Large intestine (tissue), 3 donors: Measurements from ENCODE around the gene OCA2. TPM values are rescaled to one million over a fixed set of nuclear protein-coding genes. Genes with fewer than 3 reads are reported as not detected.
A peak's percentile ranks its signal among the peaks of the same experiment; 100 is the strongest.

Source experiments
- DNase-seq, 2 donors: peaks; one replicate each; pipeline versions ENCODE4 v3.0.0 to v3.0.0-alpha.2; 2013
- H3K27ac ChIP-seq: one replicate; pipeline ENCODE4 v1.5.1; 2013; ENCODE audit warnings: low read length
- H3K27me3 ChIP-seq: 2 replicates; pipeline ENCODE4 v1.6.1; 2013; ENCODE audit warnings: low read length; ENCODE audit not compliant: control insufficient read depth, insufficient read depth
- H3K36me3 ChIP-seq: 2 replicates; pipeline ENCODE4 v1.6.1; 2013; ENCODE audit warnings: low read length; ENCODE audit not compliant: control insufficient read depth, insufficient read depth
- H3K4me1 ChIP-seq: one replicate; pipeline ENCODE4 v1.6.1; 2013; ENCODE audit warnings: low read length; ENCODE audit not compliant: control insufficient read depth, insufficient read depth
- H3K4me3 ChIP-seq: one replicate; pipeline ENCODE4 v1.5.1; 2013; ENCODE audit warnings: low read length
- H3K9me3 ChIP-seq: one replicate; pipeline ENCODE4 v1.6.1; 2013; ENCODE audit warnings: mild to moderate bottlenecking, low read depth, low read length, moderate library complexity; ENCODE audit not compliant: control insufficient read depth
- WGBS: methylation state at CpG from one replicate; pipeline ENCODE4 v1.1.5; 2013; ENCODE audit warnings: low lambda C conversion rate; ENCODE audit not compliant: insufficient coverage; 5-methylcytosine and 5-hydroxymethylcytosine counted together
- polyA plus RNA-seq: library from polyadenylated mRNA; unstranded; fragments of 120-200 nt; gene quantifications from one replicate; pipeline ENCODE4 v1.2.1, GENCODE V29; 2013

Gene OCA2
- polyA plus RNA-seq, 1 donor: 6.5 TPM

GRCh38 chr15:27873039-27873438, 226.1 kb downstream of the OCA2 start:
- no peak overlapping the region for H3K27ac ChIP-seq
- H3K4me1 ChIP-seq: no peaks in the 10 kb centered on the region
- H3K27me3 ChIP-seq: no peaks in the 10 kb centered on the region
- H3K4me3 ChIP-seq: no peak overlapping the region
- WGBS: 100% methylated on average over 1 of the region's 7 CpGs
- no peak for DNase-seq
- no peaks in the 10 kb centered on the region for H3K36me3 ChIP-seq
- H3K9me3 ChIP-seq: no peaks in the 10 kb centered on the region

DNA sequence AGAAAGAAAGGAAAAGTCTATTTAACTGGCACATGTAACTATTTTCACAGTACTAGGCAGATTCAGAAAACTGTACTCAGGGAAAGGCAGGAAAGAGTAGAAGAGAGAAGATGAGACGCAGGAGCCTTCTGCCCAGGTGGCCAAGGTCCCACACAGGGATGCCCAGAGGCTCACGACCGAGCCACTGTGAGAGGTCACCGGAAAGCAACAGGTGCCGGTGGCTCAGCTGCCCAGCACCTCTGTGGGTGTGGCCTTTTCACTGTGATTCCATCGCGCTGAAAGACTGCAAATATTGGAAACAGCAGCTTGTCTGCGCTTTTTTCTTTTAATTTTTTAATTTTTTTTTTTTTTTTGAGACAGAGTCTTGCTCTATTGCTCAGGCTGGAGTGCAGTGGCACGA, 226.8 kb downstream of the OCA2 start:
- Histone ChIP-seq H3K27me3 (no peaks in the 10 kb centered on the region), H3K27ac (no peak overlapping the region), H3K36me3 (no peaks in the 10 kb centered on the region), H3K4me3 (no peak overlapping the region), H3K4me1 (no peaks in the 10 kb centered on the region), H3K9me3 (no peaks in the 10 kb centered on the region)
- 100% methylated on average over 3 of the region's 9 CpGs for WGBS
- no peak for DNase-seq

GRCh38 chr15:27871902-27872260, 227.2 kb downstream of the OCA2 start:
- Histone ChIP-seq H3K27ac (no peak overlapping the region), H3K36me3 (no peaks in the 10 kb centered on the region), H3K4me1 (no peaks in the 10 kb centered on the region), H3K27me3 (no peaks in the 10 kb centered on the region), H3K4me3 (no peak overlapping the region), H3K9me3 (no peaks in the 10 kb centered on the region)
- DNase-seq: no peak
- 75% methylated on average over 2 of the region's 5 CpGs for WGBS

GRCh38 chr15:27871078-27871901, 227.8 kb downstream of the OCA2 start:
- no peaks in the 10 kb centered on the region for H3K27me3 ChIP-seq
- H3K4me3 ChIP-seq: no peak overlapping the region
- no CpG with 5 or more reads among the region's 16 CpGs for WGBS
- H3K36me3 ChIP-seq: no peaks in the 10 kb centered on the region
- no peaks in the 10 kb centered on the region for H3K9me3 ChIP-seq
- no peaks in the 10 kb centered on the region for H3K4me1 ChIP-seq
- no peak for DNase-seq
- no peak overlapping the region for H3K27ac ChIP-seq

DNA sequence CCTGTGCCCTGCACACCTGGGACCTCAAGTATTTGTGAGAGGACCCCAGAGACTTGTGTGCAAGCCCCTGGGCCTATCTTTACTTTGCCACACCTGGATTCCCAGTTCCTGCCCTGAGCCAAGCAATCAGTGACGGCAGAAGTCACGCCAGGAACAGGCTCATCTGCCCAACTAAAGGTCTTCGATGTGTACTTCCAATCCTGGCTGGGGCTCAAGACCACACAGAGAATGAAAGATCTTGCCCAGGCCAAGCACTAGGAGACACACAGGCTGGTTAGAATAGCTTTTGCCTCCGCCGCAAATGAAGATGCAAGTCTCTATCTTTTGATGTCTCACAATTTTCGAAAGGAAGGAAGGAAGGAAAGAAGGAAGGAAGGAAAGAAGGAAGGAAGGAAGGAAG, 228.8 kb downstream of the OCA2 start:
- no peak for DNase-seq
- Histone ChIP-seq H3K27ac (no peak overlapping the region), H3K9me3 (no peaks in the 10 kb centered on the region), H3K4me1 (no peaks in the 10 kb centered on the region), H3K36me3 (no peaks in the 10 kb centered on the region), H3K27me3 (no peaks in the 10 kb centered on the region), H3K4me3 (no peak overlapping the region)
- 95% methylated on average over 3 of the region's 6 CpGs for WGBS

DNA sequence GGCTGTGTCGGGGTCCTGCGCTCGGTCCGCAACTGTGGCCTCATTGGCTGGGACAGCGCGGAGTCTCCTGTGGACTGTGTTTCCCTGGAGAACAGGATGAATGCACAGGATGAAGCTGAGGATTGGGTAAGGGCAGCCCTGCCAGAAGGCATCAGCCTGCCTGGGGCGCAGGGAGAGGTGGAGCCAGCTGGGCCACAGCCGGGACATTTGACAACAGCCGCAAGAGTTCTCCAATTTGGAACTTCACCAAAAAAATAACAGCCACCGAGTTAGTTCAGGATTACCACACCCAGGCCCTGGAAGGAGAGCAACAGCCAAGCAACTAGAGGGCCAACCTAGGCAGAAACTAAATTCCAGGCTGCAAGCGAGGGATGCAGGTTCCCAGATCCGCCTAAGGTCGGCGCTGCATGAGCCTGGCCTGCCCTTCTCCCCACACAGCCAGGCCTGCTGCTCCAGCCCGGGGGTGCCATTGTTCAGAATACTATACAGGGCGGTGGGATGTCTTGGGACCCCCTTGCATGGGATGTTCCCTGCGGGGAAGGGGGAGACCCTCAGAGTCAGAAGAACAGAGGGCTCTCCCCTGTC, 229.3 kb downstream of the OCA2 start:
- Histone ChIP-seq H3K36me3 (no peaks in the 10 kb centered on the region), H3K4me1 (no peaks in the 10 kb centered on the region), H3K27me3 (no peaks in the 10 kb centered on the region), H3K27ac (no peak overlapping the region), H3K9me3 (no peaks in the 10 kb centered on the region), H3K4me3 (no peak overlapping the region)
- WGBS: no CpG with 5 or more reads among the region's 17 CpGs
- no peak for DNase-seq

- no peak for DNase-seq
- no peak overlapping the region for H3K27ac ChIP-seq
- no peaks in the 10 kb centered on the region for H3K36me3 ChIP-seq
- H3K27me3 ChIP-seq: no peaks in the 10 kb centered on the region
- H3K4me3 ChIP-seq: no peak overlapping the region
- H3K9me3 ChIP-seq: no peaks in the 10 kb centered on the region
- H3K4me1 ChIP-seq: no peaks in the 10 kb centered on the region
- 100% methylated on average over 1 of the region's 10 CpGs for WGBS
Measured at GRCh38 chr15:27868828-27869404, 230.2 kb downstream of the OCA2 start.

DNA sequence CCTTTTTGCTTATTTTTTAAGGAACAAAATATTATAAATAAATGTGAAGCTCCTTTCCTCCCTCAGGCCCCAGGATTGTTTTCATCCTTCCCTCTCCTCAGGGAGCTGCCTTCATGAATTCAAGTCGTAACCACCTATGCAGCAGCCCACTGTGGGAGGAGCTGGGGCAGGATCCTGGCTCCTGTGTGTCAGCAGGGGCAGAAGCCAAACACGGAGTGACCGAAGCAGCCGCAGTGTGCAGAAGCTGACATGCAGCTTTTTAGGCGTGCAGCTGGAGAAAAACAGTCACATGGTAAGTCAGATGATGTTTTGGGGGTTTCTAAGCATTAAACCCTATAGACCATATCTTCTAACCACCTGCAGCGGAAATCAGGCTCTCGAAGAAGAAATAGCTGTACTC, 231.3 kb downstream of the OCA2 start:
- Histone ChIP-seq H3K36me3 (no peaks in the 10 kb centered on the region), H3K4me3 (no peak overlapping the region), H3K27me3 (no peaks in the 10 kb centered on the region), H3K27ac (no peak overlapping the region), H3K9me3 (no peaks in the 10 kb centered on the region), H3K4me1 (no peaks in the 10 kb centered on the region)
- WGBS: no CpG with 5 or more reads among the region's 7 CpGs
- DNase-seq: no peak

- H3K4me1 ChIP-seq: no peaks in the 10 kb centered on the region
- no peak overlapping the region for H3K4me3 ChIP-seq
- no peak overlapping the region for H3K27ac ChIP-seq
- H3K27me3 ChIP-seq: no peaks in the 10 kb centered on the region
- no peaks in the 10 kb centered on the region for H3K36me3 ChIP-seq
- no peak for DNase-seq
- no peaks in the 10 kb centered on the region for H3K9me3 ChIP-seq
- 100% methylated on average over 1 of the region's 10 CpGs for WGBS
Measured at GRCh38 chr15:27866505-27867165, 232.5 kb downstream of the OCA2 start.

- no peak overlapping the region for H3K4me3 ChIP-seq
- H3K9me3 ChIP-seq: no peaks in the 10 kb centered on the region
- H3K27me3 ChIP-seq: no peaks in the 10 kb centered on the region
- H3K4me1 ChIP-seq: no peaks in the 10 kb centered on the region
- WGBS: no CpG with 5 or more reads among the region's 3 CpGs
- no peak overlapping the region for H3K27ac ChIP-seq
- peak in 1 of 2 donors; percentile 6 for DNase-seq
- no peaks in the 10 kb centered on the region for H3K36me3 ChIP-seq
Measured at GRCh38 chr15:27865926-27866325, 233.2 kb downstream of the OCA2 start.
